ENCODE data around the gene TMEM63A.

DNA sequence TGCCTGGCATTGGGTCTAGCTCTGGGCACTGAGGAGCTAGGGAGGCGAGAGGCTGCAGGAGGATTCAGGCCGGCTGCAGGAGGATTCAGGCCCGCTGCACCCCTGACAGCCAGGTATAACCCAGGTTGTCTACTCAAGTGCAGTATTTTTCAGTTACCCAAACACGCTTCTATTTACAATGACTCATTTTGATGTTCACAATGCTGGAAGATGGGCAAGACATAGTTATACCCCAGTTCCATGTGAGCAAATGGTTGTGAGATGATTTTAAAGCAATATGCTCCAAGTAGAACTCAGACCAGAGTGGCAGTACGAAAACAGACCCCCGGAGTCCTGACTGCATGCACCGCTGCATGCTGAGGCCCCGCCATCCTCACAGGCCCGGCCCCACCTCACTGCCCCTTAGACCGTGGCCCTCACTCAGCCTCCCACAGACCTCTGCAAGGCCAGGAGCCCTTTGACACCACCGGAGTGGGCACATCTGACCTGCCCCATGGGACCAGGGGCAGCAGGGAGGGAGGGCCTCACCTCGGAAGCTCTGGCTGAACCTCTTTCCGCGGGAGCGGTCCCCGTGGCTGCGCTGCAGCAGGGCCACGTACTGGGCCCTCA is 6.2 kb upstream of the TMEM63A start:
- no peak for TF ChIP-seq CTCF (IDR thresholded peaks at IDR 0.05; ENCODE audit: low read length)
- TF ChIP-seq EZH2 (IDR thresholded peaks at IDR 0.05; ENCODE audit: borderline replicate concordance, low read length) = no peak

All from OCI-LY1 (cell line).